OCI-LY3 (cell line): ENCODE data around the gene CHADL.

ENCODE experiments used
- CTCF ChIP-seq: fragments of 200-600, 300-600 bp; sonication (generic); IDR thresholded peaks from 2 replicates; pipeline ENCODE4 v1.5.1; 2014; ENCODE audit warnings: antibody characterized with exemption, low read length, low read depth
- EZH2phosphoT487 ChIP-seq: fragments of 200-600 bp; shearing (Covaris generic); IDR thresholded peaks from 2 replicates; pipeline ENCODE4 v1.6.1; 2018; ENCODE audit warnings: antibody characterized with exemption, mixed run types, low read depth

GRCh38 chr22:41198027-41198580 lies 42.6 kb downstream of the CHADL start:
- TF ChIP-seq CTCF (no peak), EZH2phosphoT487 (no peak)
